HEK293T (cell line): ENCODE measurements around the gene DNAJB2.

Source experiments
- BHLHE40 ChIP-seq: fragments of 450-650 bp; IDR thresholded peaks from 2 replicates; pipeline ENCODE4 v1.6.1; 2016; ENCODE audit warnings: mild to moderate bottlenecking, moderate library complexity, borderline replicate concordance
- ELF4 ChIP-seq: fragments of 450-650 bp; IDR thresholded peaks from 2 replicates; pipeline ENCODE4 v1.6.1; 2017; ENCODE audit warnings: antibody characterized with exemption
- FOXA1 ChIP-seq: fragments of 450-650 bp; IDR thresholded peaks from 2 replicates; pipeline ENCODE4 v1.6.1; 2016; ENCODE audit warnings: mild to moderate bottlenecking
- FOXK2 ChIP-seq: fragments of 450-650 bp; IDR thresholded peaks from 2 replicates; pipeline ENCODE4 v1.6.1; 2016; ENCODE audit warnings: mild to moderate bottlenecking
- FOXM1 ChIP-seq: fragments of 450-650 bp; IDR thresholded peaks from 2 replicates; pipeline ENCODE4 v1.6.1; 2017; ENCODE audit warnings: mild to moderate bottlenecking, borderline replicate concordance
- HDGF ChIP-seq: fragments of 450-650 bp; IDR thresholded peaks from 2 replicates; pipeline ENCODE4 v1.6.1; 2017; ENCODE audit warnings: antibody characterized with exemption, borderline replicate concordance
- NFRKB ChIP-seq: fragments of 450-650 bp; IDR thresholded peaks from 2 replicates; pipeline ENCODE4 v1.6.1; 2016; ENCODE audit warnings: mild to moderate bottlenecking, moderate library complexity
- SP1 ChIP-seq: fragments of 450-650 bp; IDR thresholded peaks from 2 replicates; pipeline ENCODE4 v1.6.1; 2017
- SUZ12 ChIP-seq: fragments of 450-650 bp; IDR thresholded peaks from 2 replicates; pipeline ENCODE4 v1.6.1; 2016; ENCODE audit warnings: mild to moderate bottlenecking
- ZNF384 ChIP-seq: fragments of 450-650 bp; IDR thresholded peaks from 2 replicates; pipeline ENCODE4 v1.6.1; 2016
- TF ChIP-seq, protein P1 (sequence below): fragments of 450-650 bp; IDR thresholded peaks from 2 replicates; pipeline ENCODE4 v1.6.1; 2016

DNA sequence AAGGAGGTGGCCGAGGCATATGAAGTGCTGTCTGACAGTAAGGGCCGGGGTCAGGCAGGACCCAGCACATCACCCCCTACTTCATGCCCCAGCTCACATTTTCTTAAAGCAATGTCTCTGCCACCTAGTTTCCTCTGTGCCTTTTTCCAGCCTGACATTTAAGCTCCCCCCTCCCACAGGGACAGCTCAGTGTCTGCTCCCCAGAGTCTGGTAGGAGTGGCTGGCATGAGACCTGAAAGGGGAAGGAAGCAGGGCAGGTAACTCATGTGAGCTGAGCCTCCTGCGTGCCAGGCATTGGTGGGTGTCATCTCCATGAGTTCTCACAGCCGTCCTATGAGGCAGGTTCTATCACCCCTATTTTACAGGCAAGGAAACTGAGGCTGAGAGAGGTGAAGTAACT, 1.5 kb downstream of the DNAJB2 start:
- TF ChIP-seq FOXK2 (no peak), FOXA1 (no peak), NFRKB (no peak), ELF4 (no peak), FOXM1 (no peak), SUZ12 (no peak), SP1 (no peak), HDGF (no peak), BHLHE40 (no peak), ZNF384 (no peak)
- TF ChIP-seq, protein P1, sequence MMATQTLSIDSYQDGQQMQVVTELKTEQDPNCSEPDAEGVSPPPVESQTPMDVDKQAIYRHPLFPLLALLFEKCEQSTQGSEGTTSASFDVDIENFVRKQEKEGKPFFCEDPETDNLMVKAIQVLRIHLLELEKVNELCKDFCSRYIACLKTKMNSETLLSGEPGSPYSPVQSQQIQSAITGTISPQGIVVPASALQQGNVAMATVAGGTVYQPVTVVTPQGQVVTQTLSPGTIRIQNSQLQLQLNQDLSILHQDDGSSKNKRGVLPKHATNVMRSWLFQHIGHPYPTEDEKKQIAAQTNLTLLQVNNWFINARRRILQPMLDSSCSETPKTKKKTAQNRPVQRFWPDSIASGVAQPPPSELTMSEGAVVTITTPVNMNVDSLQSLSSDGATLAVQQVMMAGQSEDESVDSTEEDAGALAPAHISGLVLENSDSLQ: no peak
